HG03558 (cell line): ENCODE results near the gene PRKCG.

Source experiments
- ATAC-seq: cut with Tn5 transposase; IDR thresholded peaks from one replicate; pipeline ENCODE4 v1.9.1; 2021; ENCODE audit warnings: moderate number of reproducible peaks; ENCODE audit not compliant: unreplicated experiment; ENCODE audit errors: extremely low read depth

The PRKCG gene

GRCh38 chr19:53896682-53897081 lies 14.7 kb downstream of the PRKCG start:
- no peak for ATAC-seq

DNA sequence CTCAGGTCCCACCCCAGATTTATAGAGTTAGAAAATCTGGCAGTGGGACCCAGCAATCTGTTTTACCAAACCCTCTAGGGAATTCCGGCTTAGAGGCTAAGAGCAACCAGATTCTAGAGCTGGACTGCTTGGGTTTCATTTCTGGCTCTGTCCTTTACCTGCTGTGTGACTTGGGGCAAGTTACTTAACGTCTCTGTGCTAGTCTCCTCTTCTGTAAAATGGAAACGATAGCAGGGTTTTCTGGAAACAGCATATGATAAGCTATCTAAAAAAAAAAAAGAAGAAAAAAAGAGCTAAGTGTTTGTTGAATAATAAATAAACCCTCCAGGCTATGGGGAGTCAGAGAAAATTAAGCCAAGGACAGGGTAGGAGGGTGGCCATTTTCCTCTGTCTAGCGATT lies 15.5 kb downstream of the PRKCG start:
- no peak for ATAC-seq

- ATAC-seq, result no peak
Observed at GRCh38 chr19:53898166-53898565, 16.2 kb downstream of the PRKCG start.

DNA sequence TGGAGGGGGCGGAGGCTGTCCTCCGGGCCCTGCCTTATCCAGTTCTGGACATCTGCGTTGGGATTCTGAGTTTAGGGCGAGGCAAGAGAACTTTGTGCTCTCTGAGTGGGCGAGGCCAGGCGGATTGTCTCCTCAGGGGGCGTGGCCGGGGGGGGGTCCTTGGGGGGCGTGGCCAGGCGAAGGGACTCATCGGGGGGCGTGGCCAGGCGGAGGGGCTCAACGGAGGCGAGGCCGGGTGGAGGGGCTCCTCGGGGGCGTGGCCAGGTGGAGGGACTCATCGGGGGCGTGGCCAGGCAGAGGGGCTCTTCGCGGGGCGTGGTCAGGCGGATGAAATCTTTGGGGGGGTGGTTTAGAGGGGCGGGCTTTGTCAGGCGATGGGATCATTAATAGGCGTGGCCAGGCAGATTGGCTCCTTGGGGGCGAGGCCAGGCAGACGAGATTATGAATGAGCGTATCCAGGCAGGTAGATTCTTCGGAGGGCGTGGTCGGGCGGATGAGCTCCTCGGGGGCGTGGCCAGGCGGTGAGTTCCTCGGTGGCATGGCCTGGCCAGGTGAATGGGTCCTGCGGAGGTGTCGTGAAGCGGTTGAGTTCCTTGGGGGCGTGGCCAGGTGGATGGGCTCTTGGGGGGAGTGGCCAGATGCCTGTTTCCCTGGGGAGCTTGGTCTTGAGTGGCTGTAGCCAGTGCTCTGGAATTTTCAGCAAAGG lies 16.8 kb downstream of the PRKCG start:
- ATAC-seq, result no peak

DNA sequence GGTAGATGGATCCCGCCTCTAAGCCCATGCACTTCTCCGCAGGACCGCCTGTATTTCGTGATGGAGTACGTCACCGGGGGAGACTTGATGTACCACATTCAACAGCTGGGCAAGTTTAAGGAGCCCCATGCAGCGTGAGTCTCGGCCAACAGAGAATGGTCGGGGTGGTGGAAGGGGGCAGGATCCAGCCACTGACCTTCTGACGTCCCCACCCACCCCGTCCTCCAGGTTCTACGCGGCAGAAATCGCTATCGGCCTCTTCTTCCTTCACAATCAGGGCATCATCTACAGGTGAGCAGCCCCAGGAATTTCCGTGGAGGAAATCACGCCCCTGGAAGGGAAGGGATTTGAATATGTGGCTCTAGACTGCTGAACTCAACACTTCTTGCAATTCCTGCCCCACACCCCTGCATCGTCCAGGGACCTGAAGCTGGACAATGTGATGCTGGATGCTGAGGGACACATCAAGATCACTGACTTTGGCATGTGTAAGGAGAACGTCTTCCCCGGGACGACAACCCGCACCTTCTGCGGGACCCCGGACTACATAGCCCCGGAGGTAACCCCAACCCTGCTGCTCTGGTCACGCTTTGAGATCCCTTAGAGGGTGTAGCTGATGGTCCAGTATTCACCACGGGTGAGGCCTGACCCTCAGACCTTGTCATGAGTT lies 18.3 kb downstream of the PRKCG start:
- no peak for ATAC-seq

DNA sequence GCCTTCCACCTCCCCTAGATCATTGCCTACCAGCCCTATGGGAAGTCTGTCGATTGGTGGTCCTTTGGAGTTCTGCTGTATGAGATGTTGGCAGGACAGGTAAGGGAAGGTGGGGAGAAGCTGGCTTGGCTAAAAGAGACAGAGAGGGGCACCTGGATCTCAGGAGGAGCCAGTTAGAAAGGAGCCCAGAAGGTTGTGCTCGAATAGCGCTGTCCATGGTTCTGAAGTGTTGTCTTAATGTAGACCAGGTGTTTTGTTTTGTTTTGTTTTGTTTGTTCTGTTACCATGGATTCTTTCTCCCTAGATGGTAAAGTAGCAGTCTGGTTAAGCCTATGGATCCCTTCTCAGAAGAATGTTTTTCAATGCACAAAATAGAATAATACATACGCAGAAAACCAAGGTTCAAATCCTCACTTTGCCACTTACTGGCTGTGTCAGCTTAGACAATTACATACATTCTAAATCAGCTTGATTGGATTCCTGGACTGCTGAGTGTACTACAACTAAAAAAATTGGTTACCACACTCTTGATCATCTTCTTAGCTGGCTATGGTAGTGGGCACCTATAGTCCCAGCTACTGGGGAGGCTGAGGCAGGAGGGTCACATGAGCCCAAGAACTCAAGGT lies 21.2 kb downstream of the PRKCG start:
- no peak for ATAC-seq

DNA sequence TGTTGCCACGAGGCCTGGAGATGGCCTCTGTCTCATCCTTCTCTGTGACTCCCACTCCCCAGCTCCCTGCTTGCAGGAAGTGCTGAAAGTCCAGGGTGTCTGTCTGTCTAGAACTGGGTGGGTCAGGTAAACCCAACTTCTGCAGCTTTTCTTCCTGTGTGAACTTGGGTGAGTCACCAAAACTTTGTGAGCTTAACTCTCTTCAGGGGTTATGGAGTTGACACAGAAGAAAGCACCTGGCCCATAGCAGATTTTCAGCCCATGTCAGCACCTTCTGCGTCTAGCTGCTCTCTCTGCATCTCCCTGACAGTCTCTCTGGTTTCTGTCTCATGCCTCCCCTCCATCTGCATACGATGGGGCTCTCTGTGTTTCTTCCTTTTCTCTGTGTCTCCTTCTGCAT lies 22.9 kb downstream of the PRKCG start:
- ATAC-seq, result no peak

DNA sequence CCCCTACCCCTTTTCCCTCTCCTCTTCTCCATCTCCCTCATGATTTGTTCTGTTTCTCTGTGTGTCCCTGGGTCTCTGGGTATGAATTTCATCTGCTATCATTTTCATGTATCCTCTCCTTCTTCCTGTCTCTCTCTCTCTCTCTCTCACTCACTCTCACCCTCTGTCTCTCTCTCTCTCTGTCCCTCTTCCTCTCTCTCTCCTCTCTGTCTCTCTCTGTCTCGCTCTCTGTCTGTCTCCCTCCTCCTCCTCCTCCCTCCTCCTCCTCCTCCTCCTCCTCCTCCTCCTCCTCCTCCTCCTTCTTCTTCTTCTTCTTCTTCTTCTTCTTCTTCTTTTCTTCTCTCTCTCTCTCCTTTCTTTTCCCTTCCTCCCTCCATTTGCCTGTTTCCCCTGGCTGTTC lies 23.8 kb downstream of the PRKCG start:
- no peak for ATAC-seq

DNA sequence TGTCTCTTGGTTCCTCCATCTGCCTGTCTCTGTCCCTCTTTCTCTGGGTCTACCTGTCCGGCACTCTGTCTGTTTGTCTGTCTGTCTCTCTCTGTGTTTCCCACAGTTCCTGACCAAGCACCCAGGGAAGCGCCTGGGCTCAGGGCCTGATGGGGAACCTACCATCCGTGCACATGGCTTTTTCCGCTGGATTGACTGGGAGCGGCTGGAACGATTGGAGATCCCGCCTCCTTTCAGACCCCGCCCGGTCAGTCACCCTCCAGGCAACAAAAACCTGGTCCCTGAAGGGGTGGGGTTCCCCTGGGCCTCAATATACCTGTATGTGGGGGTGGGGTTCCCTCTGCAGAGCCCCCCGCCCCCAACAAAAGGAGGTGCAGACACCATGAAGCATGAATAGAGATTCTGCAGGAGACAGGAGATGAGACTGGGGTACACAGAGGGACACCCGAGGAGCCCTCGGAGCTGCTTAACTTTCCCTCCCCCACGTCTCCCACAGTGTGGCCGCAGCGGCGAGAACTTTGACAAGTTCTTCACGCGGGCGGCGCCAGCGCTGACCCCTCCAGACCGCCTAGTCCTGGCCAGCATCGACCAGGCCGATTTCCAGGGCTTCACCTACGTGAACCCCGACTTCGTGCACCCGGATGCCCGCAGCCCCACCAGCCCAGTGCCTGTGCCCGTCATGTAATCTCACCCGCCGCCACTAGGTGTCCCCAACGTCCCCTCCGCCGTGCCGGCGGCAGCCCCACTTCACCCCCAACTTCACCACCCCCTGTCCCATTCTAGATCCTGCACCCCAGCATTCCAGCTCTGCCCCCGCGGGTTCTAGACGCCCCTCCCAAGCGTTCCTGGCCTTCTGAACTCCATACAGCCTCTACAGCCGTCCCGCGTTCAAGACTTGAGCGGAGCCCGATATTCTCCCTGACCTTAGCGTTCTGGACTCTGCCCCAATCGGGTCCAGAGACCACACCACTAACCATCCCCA lies 24.5 kb downstream of the PRKCG start:
- ATAC-seq, result no peak

DNA sequence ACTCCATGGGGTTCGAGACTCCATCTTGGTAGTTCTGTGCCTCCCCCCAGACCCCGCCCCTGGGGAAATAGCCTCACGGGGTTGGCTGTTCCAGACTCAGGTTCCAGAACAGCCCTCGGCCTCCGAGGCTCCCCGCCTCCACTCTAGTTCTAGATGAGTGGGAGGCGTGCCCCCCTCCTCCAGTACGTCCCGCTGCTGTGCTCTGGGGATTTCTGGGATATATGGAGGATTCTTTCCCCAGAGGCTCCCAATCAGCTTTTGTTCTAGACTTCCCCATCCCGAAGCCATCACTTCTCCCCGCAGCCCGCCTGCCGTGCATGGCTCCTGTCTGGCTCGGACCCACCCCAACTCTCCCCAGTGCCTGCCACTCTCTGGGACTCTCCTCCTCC lies 25.2 kb downstream of the PRKCG start:
- no peak for ATAC-seq

- ATAC-seq, result no peak
Observed at GRCh38 chr19:53907690-53908089, 25.7 kb downstream of the PRKCG start.

DNA sequence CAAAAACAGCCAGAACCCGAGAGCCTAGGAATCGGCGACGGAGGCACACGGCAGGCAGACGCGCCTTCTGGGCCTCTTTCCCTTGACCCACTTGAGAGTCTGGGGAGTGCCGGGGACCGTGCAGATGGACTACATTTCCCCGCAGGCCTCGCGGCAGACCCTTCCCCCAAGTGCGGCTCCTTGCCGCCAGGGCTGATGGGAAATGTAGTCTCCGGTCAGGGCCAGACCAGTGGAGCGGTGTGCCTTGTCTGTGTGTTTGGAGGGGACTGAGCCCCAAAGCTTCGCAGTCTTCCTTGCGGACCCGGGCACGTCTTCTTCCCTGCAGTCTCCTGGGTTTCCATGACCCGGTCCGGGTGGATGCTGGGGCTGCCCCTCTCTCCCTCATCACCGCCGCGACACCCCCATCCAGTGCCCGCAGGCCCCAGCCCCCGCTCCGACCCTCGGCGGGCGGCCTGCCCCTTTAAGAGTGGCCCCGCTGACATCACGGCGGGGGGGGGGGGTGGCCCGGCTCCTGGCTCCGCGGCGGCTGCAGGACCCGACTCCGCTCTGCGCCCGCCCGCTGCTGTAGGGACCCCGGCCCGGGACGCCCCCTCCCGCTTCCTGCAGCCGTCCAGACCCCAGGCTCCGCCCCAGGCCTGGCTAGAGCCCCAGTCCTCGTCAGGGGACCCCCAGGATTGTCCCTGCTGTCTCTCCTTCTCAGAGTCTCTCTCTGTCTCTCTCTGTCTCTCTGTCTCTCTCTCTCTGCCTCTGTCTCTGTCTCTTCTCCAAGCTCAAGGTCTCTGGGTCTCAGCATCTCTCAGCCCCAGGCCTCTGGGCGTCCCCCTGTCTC lies 26.3 kb downstream of the PRKCG start:
- no peak for ATAC-seq

DNA sequence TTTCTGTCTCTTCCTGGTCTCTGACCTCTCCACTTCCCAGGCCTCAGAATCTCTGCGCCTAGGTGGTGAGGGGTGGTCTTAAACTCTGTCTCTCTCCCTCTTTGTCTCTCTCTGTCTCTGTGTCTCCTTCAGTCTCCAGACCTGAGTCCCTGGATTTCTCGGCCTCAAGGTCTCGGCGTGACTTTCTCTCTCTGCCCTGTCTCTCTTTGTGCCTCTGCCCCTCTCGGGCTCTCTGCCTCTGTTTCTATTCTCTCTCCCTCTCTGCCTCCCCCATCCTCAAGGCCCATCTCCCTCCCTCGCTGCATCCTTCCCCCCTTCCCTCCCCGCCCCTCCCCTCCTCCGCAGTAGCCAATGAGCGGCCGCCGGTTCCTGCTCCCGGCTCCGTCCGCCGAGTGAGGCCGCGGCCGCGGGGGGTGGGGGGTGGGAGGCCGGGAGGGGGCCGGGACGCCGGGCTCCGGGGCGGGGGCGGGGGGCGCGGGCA lies 27.0 kb downstream of the PRKCG start, which contains the start of gene CACNG7:
TSS of gene CACNG7 (plus strand) at position 344 of the 481 bp plus-strand sequence. CDS start 3,554 bp downstream, outside the sequence.
- no peak for ATAC-seq

DNA sequence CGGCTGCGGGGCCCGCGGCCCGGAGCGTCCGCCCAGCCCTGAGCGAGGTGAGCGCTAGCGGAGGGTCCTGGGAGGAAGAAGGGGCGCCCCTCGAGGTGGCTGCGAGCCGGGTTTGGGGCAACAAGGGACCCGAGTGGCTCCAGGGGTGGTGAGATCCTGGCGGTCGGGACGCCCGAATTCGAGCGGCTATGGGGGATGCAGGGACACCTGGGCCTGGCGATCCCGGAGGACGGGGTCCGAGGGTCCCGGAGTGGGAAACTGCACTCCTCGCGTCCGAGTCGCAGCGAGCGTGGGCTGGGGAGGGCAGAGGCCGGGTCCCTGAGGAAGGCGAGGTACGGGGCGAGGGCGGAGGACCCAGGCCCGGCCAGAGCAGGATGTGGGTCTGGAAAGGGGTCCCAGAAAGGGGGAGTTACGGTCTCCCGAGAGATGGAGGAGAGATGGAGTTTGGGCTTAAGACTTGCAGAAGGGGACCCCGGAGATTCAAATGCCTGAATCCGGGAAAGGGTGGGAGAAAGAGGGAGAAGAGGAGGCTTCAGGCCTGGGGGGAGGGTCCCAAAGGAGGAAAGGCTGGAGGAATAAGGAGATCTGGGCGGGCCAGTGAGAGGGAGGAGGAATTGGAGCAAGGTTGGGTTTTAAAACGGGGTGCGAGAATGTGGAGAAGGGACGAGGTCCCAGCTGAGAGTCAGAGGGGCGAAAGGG lies 27.6 kb downstream of the PRKCG start:
- no peak for ATAC-seq

- ATAC-seq, result no peak
Observed at GRCh38 chr19:53910170-53910518, 28.1 kb downstream of the PRKCG start.

DNA sequence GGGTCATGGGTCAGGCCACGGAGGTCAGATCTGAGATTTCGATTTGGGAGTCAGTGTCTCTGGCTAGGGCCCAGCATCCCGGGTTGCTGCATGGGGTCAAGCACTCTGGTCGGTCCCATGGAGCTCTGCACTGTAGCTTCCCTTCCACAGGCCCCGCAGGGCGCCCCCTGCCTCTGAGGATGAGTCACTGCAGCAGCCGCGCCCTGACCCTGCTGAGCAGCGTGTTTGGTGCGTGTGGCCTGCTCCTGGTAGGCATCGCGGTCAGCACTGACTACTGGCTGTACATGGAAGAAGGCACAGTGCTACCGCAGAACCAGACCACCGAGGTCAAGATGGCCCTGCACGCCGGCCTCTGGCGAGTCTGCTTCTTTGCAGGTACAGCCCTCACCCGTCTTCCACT lies 30.7 kb downstream of the PRKCG start:
- no peak for ATAC-seq

- ATAC-seq, result no peak
Observed at GRCh38 chr19:53915000-53915399, 33.0 kb downstream of the PRKCG start.

DNA sequence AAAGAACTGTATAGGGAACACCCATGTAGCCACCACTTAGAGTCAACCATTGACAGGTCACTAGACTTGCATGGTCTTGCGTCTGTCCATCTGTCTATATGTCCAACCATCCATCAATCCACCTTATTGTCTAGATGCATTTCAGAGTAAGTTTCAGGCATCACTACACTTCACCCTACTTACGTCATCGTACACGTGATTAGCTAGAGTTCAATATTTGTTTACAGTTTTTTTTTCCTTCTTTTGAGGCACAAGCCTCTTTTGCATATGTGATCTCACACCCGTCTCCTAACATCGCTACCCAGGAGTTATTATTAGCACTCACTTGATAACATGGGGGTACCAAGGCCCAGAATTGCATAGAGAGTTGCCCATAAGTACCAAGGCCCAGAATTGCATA lies 34.0 kb downstream of the PRKCG start:
- no peak for ATAC-seq

DNA sequence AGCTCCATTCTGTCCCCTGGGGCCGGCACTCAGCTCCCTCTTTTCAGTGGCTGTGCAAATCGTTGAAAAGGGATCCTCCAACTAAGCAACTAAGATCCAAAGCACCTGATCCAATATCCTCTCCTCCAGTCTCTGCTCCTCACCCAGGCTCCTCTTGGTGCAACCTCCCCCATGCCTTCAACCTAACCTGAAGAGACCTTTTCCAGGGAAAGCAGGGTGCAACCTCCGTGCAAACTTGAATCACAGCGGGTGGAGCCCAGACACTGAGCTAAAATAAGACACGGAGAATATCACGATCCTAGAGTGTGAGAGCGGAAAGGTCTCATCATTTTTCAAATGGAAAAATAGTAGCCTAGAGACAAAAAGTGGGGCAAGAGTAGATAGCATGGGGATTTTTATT lies 35.4 kb downstream of the PRKCG start:
- ATAC-seq, result no peak
